Measurements from ENCODE around the gene SCO2. TPM values are rescaled to one million over a fixed set of nuclear protein-coding genes. Genes with fewer than 3 reads are reported as not detected.

The SCO2 gene
- total RNA-seq, 1 experiment from 2014 or later = 2.4 TPM

DNA sequence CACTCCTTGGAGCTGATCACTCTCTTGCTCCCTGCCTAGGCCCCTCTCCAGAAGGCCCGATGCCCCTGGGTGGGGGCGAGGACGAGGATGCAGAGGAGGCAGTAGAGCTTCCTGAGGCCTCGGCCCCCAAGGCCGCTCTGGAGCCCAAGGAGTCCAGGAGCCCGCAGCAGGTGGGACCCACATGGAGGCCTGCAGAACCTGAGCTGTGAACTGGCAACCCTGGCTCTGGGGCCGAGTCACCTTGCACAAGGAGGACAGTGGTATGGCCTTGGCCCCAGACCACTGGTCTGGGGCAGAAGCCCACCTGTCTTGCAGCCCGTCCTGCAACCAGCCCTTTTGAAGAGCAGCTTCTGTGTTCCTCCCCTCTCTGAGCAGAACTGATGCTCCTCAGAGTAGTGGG is 6.2 kb downstream of the SCO2 start:
- H3K36me3 Mint-ChIP-seq (ENCODE audit: insufficient read depth, unreplicated experiment) = peaks cover 33% of the 10 kb centered on the region
- no TSS peak for BruUV-seq (replicated peaks)
- POLR2A ChIA-PET = interaction anchor here (1.1 to 1.5 kb wide), 2 partner anchors 11 to 44 kb away, joined by 3 to 4 read pairs; partner anchors contain the start of genes SYCE3 and TYMP
- H3K27ac Mint-ChIP-seq (ENCODE audit: low read depth, unreplicated experiment) = no peak overlapping the region
- CTCF ChIA-PET = interaction anchor here (0.6 to 0.7 kb wide), 2 partner anchors 94 to 102 kb away, joined by 3 to 4 read pairs; no protein-coding TSS in a partner anchor
- H3K27me3 Mint-ChIP-seq (ENCODE audit: insufficient read depth, unreplicated experiment) = no peaks in the 10 kb centered on the region
- TF ChIP-seq, protein P1, sequence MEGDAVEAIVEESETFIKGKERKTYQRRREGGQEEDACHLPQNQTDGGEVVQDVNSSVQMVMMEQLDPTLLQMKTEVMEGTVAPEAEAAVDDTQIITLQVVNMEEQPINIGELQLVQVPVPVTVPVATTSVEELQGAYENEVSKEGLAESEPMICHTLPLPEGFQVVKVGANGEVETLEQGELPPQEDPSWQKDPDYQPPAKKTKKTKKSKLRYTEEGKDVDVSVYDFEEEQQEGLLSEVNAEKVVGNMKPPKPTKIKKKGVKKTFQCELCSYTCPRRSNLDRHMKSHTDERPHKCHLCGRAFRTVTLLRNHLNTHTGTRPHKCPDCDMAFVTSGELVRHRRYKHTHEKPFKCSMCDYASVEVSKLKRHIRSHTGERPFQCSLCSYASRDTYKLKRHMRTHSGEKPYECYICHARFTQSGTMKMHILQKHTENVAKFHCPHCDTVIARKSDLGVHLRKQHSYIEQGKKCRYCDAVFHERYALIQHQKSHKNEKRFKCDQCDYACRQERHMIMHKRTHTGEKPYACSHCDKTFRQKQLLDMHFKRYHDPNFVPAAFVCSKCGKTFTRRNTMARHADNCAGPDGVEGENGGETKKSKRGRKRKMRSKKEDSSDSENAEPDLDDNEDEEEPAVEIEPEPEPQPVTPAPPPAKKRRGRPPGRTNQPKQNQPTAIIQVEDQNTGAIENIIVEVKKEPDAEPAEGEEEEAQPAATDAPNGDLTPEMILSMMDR (IDR thresholded peaks at IDR 0.05; ENCODE audit: unreplicated experiment) = no peak
- intact Hi-C loops (cut with micrococcal nuclease) = no loop called here
- no peaks in the 10 kb centered on the region for H3K4me1 Mint-ChIP-seq (ENCODE audit: insufficient read depth, unreplicated experiment)
- H3K4me3 Mint-ChIP-seq (ENCODE audit: unreplicated experiment) = no peak overlapping the region
- DNase-seq (ENCODE audit: unreplicated experiment) = no peak
- no peaks in the 10 kb centered on the region for H3K9me3 Mint-ChIP-seq (ENCODE audit: unreplicated experiment)

DNA sequence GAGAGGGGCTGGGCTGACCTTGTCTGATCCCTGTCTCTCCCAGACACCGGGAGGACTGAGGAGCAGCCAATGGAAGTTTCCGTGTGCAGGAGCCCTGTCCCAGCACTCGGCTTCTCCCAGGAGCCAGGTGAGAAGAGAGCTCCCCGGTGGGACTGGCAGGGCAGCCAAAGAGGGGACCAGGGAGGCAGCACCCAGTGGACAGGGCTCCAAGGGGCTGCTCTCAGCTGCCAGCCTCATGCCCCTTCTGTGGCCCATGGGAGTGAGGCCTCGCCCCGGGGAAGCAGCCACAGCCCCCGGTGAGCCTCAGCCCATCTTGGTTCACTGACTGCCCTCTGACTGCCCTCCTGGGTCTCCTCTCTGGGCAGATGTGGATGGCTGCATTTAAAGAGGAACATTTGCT is 6.8 kb downstream of the SCO2 start:
- intact Hi-C loops (cut with micrococcal nuclease) = no loop called here
- no peak for DNase-seq (ENCODE audit: unreplicated experiment)
- H3K4me1 Mint-ChIP-seq (ENCODE audit: insufficient read depth, unreplicated experiment) = no peaks in the 10 kb centered on the region
- ChIA-PET POLR2A (interaction anchor here (1.1 to 1.5 kb wide), 2 partner anchors 11 to 44 kb away, joined by 3 to 4 read pairs; partner anchors contain the start of genes SYCE3 and TYMP), CTCF (interaction anchor here (0.6 kb wide), 1 partner anchor 94 kb away, joined by 4 read pairs; no protein-coding TSS in a partner anchor)
- TF ChIP-seq, protein P1 (IDR thresholded peaks at IDR 0.05; ENCODE audit: unreplicated experiment) = no peak
- H3K4me3 Mint-ChIP-seq (ENCODE audit: unreplicated experiment) = no peak overlapping the region
- peaks cover 28% of the 10 kb centered on the region for H3K36me3 Mint-ChIP-seq (ENCODE audit: insufficient read depth, unreplicated experiment)
- no peaks in the 10 kb centered on the region for H3K9me3 Mint-ChIP-seq (ENCODE audit: unreplicated experiment)
- BruUV-seq (replicated peaks) = no TSS peak
- H3K27me3 Mint-ChIP-seq (ENCODE audit: insufficient read depth, unreplicated experiment) = no peaks in the 10 kb centered on the region
- H3K27ac Mint-ChIP-seq (ENCODE audit: low read depth, unreplicated experiment) = no peak overlapping the region

DNA sequence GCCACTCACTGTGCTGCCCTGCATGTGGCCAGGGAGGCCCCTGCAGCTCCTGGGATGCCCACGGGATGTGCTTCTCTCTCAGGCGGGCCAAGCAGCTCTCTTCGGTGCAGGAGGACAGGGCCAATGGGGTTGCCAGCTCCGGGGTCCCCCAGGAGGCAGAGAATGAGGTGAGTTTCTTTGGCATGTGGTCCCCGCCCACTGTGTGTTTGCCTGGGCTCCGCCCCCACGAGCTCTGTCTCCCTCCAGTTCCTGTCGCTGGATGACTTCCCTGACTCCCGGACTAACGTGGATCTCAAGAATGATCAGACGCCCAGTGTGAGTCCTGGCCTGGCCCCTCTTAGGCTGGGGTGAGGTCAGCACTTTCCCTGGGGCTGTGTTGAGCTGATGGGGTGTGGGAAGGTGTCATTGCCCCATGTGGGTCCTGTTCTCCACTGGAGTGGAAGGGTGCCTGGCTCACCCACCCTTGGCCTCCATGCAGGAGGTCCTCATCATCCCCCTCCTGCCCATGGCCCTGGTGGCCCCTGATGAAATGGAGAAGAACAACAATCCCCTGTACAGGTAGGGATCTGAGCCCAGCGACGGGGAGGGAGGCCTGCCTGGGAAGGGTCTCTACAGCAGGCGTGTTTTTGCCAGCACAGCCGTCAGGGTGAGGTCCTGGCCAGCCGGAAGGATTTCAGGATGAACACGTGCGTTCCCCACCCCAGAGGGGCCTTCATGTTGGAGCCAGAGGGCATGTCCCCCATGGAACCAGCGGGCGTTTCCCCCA is 7.7 kb downstream of the SCO2 start:
- BruUV-seq (replicated peaks) = TSS peak; percentile 10
- no peaks in the 10 kb centered on the region for H3K4me1 Mint-ChIP-seq (ENCODE audit: insufficient read depth, unreplicated experiment)
- intact Hi-C loops (cut with micrococcal nuclease) = no loop called here
- CTCF ChIA-PET = interaction anchor here (0.5 kb wide), 1 partner anchor 102 kb away, joined by 4 read pairs; no protein-coding TSS in a partner anchor
- peaks cover 31% of the 10 kb centered on the region for H3K36me3 Mint-ChIP-seq (ENCODE audit: insufficient read depth, unreplicated experiment)
- no peaks in the 10 kb centered on the region for H3K27me3 Mint-ChIP-seq (ENCODE audit: insufficient read depth, unreplicated experiment)
- DNase-seq (ENCODE audit: unreplicated experiment) = no peak
- TF ChIP-seq, protein P1 (IDR thresholded peaks at IDR 0.05; ENCODE audit: unreplicated experiment) = no peak
- H3K27ac Mint-ChIP-seq (ENCODE audit: low read depth, unreplicated experiment) = no peak overlapping the region
- H3K9me3 Mint-ChIP-seq (ENCODE audit: unreplicated experiment) = no peaks in the 10 kb centered on the region
- POLR2A ChIA-PET = interaction anchor here (0.7 kb wide), 1 partner anchor 10 kb away, joined by 3 read pairs; the partner anchor contains the start of genes LMF2 and NCAPH2
- H3K4me3 Mint-ChIP-seq (ENCODE audit: unreplicated experiment) = no peak overlapping the region

DNA sequence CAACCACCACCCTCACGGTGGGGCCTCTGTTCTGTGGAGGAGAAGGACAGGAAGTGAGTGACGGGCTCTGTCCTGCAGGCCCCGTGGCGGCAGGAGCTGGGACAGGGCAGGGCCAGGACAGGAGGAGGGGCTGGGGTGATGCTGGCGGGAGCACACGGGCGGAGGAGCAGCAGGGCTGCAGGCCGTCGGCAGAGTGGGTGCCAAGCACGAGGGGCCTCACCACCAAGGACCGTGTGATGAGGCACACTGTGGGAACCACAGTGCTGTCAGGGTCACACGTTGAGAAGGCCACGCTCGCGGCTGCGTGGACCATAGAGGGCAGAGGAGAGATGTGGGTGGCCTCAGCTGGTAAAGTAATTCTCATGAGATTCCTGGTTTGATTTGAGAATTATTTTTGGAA is 8.5 kb downstream of the SCO2 start:
- Mint-ChIP-seq H3K27ac (ENCODE audit: low read depth, unreplicated experiment) (no peak overlapping the region), H3K4me1 (ENCODE audit: insufficient read depth, unreplicated experiment) (no peaks in the 10 kb centered on the region), H3K4me3 (ENCODE audit: unreplicated experiment) (no peak overlapping the region), H3K9me3 (ENCODE audit: unreplicated experiment) (no peaks in the 10 kb centered on the region), H3K27me3 (ENCODE audit: insufficient read depth, unreplicated experiment) (no peaks in the 10 kb centered on the region), H3K36me3 (ENCODE audit: insufficient read depth, unreplicated experiment) (peaks cover 38% of the 10 kb centered on the region)
- CTCF ChIA-PET = interaction anchor here (0.5 to 0.6 kb wide), 2 partner anchors 9 to 103 kb away, joined by 3 to 4 read pairs; no protein-coding TSS in a partner anchor
- TF ChIP-seq, protein P1 (IDR thresholded peaks at IDR 0.05; ENCODE audit: unreplicated experiment) = no peak
- no TSS peak for BruUV-seq (replicated peaks)
- POLR2A ChIA-PET = interaction anchor here (0.7 kb wide), 1 partner anchor 9 kb away, joined by 3 read pairs; the partner anchor contains the start of genes LMF2 and NCAPH2
- intact Hi-C loops (cut with micrococcal nuclease) = no loop called here
- DNase-seq (ENCODE audit: unreplicated experiment) = no peak

Data from MCF 10A (cell line).